Smooth muscle cell (in vitro differentiated cells): ENCODE results near the gene C17orf78. TPM values are rescaled to one million over a fixed set of nuclear protein-coding genes. Genes with fewer than 3 reads are reported as not detected.
A peak's percentile ranks its signal among the peaks of the same experiment; 100 is the strongest.

Source experiments
- DNase-seq: peaks from one replicate; lab custom pipeline; 2025; ENCODE audit not compliant: unreplicated experiment; lab: John Stamatoyannopoulos, UW
- H2AFZ ChIP-seq: fragments of 200-600 bp; sonication (generic); 2 replicates; pipeline ENCODE4 v1.6.0; 2016; ENCODE audit warnings: antibody characterized with exemption, low read depth, mild to moderate bottlenecking
- H3F3A ChIP-seq: fragments of 200-600 bp; sonication (generic); 2 replicates; pipeline ENCODE4 v1.6.0; 2017; ENCODE audit warnings: antibody characterized with exemption, low read depth
- H3K27ac ChIP-seq: fragments of 200-600 bp; sonication (generic); 2 replicates; pipeline ENCODE4 v1.5.1; 2016; ENCODE audit warnings: low read depth, mild to moderate bottlenecking
- H3K27me3 ChIP-seq: fragments of 200-600 bp; sonication (generic); 2 replicates; pipeline ENCODE4 v1.6.1; 2016; ENCODE audit warnings: low read depth, mild to moderate bottlenecking
- H3K36me3 ChIP-seq: fragments of 200-600 bp; sonication (generic); 2 replicates; pipeline ENCODE4 v1.5.1; 2016; ENCODE audit warnings: low read depth
- H3K4me1 ChIP-seq: fragments of 200-600 bp; sonication (generic); 2 replicates; pipeline ENCODE4 v1.5.1; 2016; ENCODE audit warnings: low read depth
- H3K4me2 ChIP-seq: fragments of 200-600 bp; sonication (generic); 2 replicates; pipeline ENCODE4 v1.6.0; 2016; ENCODE audit warnings: mild to moderate bottlenecking
- H3K4me3 ChIP-seq: fragments of 200-600 bp; sonication (generic); 2 replicates; pipeline ENCODE4 v1.5.1; 2016; ENCODE audit warnings: mild to moderate bottlenecking
- H3K79me2 ChIP-seq: fragments of 200-600 bp; sonication (generic); 2 replicates; pipeline ENCODE4 v1.6.0; 2016; ENCODE audit warnings: low read depth, mild to moderate bottlenecking
- H3K9ac ChIP-seq: fragments of 200-600 bp; sonication (generic); 2 replicates; pipeline ENCODE4 v1.6.0; 2016; ENCODE audit warnings: low read depth
- H3K9me3 ChIP-seq: fragments of 200-600 bp; sonication (generic); replicated peaks from 2 replicates; pipeline ENCODE4 v1.5.1; 2016; ENCODE audit warnings: low read depth
- H4K20me1 ChIP-seq: fragments of 200-600 bp; sonication (generic); 2 replicates; pipeline ENCODE4 v1.6.0; 2016; ENCODE audit warnings: low read depth
- WGBS: methylation state at CpG from one replicate; pipeline ENCODE4 v1.1.7; 2016; ENCODE audit warnings: low lambda C conversion rate; 5-methylcytosine and 5-hydroxymethylcytosine counted together
- polyA plus RNA-seq: library from polyadenylated mRNA; unstranded; fragments of >200 nt; fragmentation: Nextera tagmentation; extraction: Ambion mirVana; gene quantifications from 2 replicates; pipeline ENCODE4 v1.2.1, GENCODE V29; 2016
- total RNA-seq: library from RNA; depleted of rRNA; stranded (reverse); fragments of >200 nt; gene quantifications from 2 replicates; pipeline ENCODE4 v1.2.3, GENCODE V29; 2014
- TF ChIP-seq, protein P1 (sequence below): fragments of 200-600 bp; sonication (generic); IDR thresholded peaks from 2 replicates; pipeline ENCODE4 v1.5.1; 2017; ENCODE audit warnings: borderline replicate concordance, mild to moderate bottlenecking, antibody characterized with exemption; ENCODE audit not compliant: insufficient read depth, poor library complexity, severe bottlenecking

The C17orf78 gene
- total and polyA plus RNA-seq, 2 experiments from 2014 or later, result not detected

DNA sequence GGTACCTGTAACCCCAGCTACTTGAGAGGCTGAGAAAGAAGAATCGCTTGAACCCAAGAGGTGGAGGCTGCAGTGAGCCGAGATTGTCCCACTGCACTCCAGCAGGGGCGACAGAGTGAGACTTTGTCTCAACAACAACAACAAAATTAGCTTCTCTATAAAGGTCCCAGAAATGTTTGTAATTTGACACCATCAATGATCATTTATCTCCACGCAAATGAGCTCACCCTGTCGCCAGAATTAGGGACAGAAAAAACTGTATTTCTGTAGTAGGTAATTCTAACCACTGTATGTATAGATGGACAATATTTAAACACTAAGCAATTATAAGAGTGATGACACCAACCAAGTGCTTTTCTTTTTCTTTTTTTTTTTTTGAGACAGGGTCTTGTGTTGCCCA, 10.7 kb downstream of the C17orf78 start:
- no peak for DNase-seq
- no peaks in the 10 kb centered on the region for H3K27me3 ChIP-seq
- H2AFZ ChIP-seq, result no peak overlapping the region
- WGBS, result 88% methylated on average over 5 of the region's 5 CpGs
- no peaks in the 10 kb centered on the region for H3K4me1 ChIP-seq
- no peaks in the 10 kb centered on the region for H3K36me3 ChIP-seq
- H3K4me2 ChIP-seq, result no peak overlapping the region
- TF ChIP-seq, protein P1, sequence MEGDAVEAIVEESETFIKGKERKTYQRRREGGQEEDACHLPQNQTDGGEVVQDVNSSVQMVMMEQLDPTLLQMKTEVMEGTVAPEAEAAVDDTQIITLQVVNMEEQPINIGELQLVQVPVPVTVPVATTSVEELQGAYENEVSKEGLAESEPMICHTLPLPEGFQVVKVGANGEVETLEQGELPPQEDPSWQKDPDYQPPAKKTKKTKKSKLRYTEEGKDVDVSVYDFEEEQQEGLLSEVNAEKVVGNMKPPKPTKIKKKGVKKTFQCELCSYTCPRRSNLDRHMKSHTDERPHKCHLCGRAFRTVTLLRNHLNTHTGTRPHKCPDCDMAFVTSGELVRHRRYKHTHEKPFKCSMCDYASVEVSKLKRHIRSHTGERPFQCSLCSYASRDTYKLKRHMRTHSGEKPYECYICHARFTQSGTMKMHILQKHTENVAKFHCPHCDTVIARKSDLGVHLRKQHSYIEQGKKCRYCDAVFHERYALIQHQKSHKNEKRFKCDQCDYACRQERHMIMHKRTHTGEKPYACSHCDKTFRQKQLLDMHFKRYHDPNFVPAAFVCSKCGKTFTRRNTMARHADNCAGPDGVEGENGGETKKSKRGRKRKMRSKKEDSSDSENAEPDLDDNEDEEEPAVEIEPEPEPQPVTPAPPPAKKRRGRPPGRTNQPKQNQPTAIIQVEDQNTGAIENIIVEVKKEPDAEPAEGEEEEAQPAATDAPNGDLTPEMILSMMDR, result no peak
- H3F3A ChIP-seq, result no peaks in the 10 kb centered on the region
- H3K79me2 ChIP-seq, result no peaks in the 10 kb centered on the region
- no peak overlapping the region for H3K27ac ChIP-seq
- H3K9ac ChIP-seq, result no peak overlapping the region
- H3K9me3 ChIP-seq, result no peaks in the 10 kb centered on the region
- H3K4me3 ChIP-seq, result no peak overlapping the region
- H4K20me1 ChIP-seq, result no peaks in the 10 kb centered on the region

DNA sequence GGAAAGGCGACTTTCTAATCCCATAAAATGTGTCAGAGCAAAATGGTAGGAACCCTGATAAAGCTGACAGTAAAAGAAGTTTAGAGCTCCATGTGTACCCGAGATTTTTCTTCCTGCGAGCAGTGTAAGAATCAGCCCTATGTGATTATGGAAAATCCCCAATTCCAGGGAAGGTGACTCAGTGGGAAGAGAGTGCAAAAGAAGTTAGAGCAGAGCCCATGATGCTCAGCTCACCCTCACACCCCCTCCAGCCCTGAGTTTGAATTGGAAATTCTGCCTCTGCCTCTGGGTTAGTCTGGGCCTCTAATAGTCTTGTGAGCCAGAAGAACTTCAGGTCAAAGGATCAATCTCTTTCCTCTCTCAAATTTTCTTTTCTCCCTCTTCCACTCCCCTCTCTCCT, 12.5 kb downstream of the C17orf78 start:
- no peak overlapping the region for H3K9ac ChIP-seq
- WGBS, result 56% methylated on average over 3 of the region's 3 CpGs
- TF ChIP-seq, protein P1, result no peak

DNA sequence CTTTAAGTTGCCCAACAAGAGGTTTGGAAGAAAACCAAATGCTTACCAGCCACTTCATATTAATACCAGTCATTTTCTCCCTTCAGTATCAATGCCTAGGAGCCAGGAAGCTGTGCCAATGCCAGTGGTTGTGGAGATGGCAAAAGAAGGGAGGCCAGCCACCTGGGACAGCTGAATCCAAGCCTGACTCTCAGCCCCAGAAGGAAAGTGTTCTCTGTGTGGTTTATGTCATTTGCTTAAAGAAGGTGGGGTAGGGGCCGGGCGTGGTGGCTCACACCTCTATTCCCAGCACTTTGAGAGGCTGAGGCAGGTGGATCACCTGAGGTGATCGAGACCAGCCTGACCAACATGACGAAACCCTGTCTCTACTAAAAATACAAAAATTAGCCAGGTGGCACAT, 13.4 kb downstream of the C17orf78 start:
- Histone ChIP-seq H3K9ac (no peak overlapping the region), H2AFZ (no peak overlapping the region), H3K4me1 (no peaks in the 10 kb centered on the region), H3K4me2 (no peak overlapping the region), H3K4me3 (no peak overlapping the region), H3K27ac (no peak overlapping the region), H4K20me1 (no peaks in the 10 kb centered on the region), H3K27me3 (no peaks in the 10 kb centered on the region), H3F3A (no peaks in the 10 kb centered on the region), H3K36me3 (no peaks in the 10 kb centered on the region), H3K9me3 (no peaks in the 10 kb centered on the region), H3K79me2 (no peaks in the 10 kb centered on the region)
- DNase-seq, result no peak
- 95% methylated on average over 4 of the region's 4 CpGs for WGBS
- TF ChIP-seq, protein P1, result no peak

More for the DNA sequence above, 12.5 kb downstream of the C17orf78 start:
- DNase-seq, result no peak
- H3K4me3 ChIP-seq, result no peak overlapping the region
- no peaks in the 10 kb centered on the region for H3K27me3 ChIP-seq
- no peak overlapping the region for H2AFZ ChIP-seq
- H3F3A ChIP-seq, result no peaks in the 10 kb centered on the region
- no peaks in the 10 kb centered on the region for H4K20me1 ChIP-seq
- H3K79me2 ChIP-seq, result no peaks in the 10 kb centered on the region
- no peak overlapping the region for H3K4me2 ChIP-seq
- H3K27ac ChIP-seq, result peak overlapping the region; percentile 27
- no peaks in the 10 kb centered on the region for H3K4me1 ChIP-seq
- no peaks in the 10 kb centered on the region for H3K36me3 ChIP-seq
- no peaks in the 10 kb centered on the region for H3K9me3 ChIP-seq

DNA sequence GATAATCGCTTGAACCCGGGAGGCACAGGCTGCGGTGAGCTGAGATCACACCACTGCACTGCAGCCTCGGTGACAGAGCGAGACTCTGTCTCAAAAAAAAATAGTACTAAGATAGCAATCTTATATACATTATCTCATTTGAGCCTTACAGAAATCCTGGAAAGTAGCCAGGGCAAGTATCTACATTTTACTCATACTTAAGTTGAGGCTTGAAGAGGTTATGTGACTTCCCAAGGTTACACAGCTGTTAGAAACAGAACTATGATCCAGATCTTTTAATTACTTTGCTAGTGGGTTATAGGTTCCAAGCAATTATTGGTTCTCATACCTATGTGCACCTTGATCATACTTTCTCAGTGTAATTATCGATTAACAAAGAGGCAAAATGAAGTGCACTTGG, 15.4 kb downstream of the C17orf78 start:
- H3K27me3 ChIP-seq, result no peaks in the 10 kb centered on the region

More for the DNA sequence above, 15.4 kb downstream of the C17orf78 start:
- Histone ChIP-seq H4K20me1 (no peaks in the 10 kb centered on the region), H3K79me2 (no peaks in the 10 kb centered on the region), H3K36me3 (no peaks in the 10 kb centered on the region), H3K9me3 (no peaks in the 10 kb centered on the region), H3K9ac (no peak overlapping the region), H3K4me2 (no peak overlapping the region), H3F3A (no peaks in the 10 kb centered on the region), H3K4me1 (no peaks in the 10 kb centered on the region), H3K4me3 (no peak overlapping the region), H3K27ac (no peak overlapping the region), H2AFZ (no peak overlapping the region)
- WGBS, result 98% methylated on average over 6 of the region's 6 CpGs
- DNase-seq, result no peak
- TF ChIP-seq, protein P1, result no peak
